Mucosa of descending colon (tissue), 3 donors: ENCODE measurements around the gene RBM26. TPM values are rescaled to one million over a fixed set of nuclear protein-coding genes. Genes with fewer than 3 reads are reported as not detected.

ENCODE experiments used
- ATAC-seq: fragments of 200-7000 bp; cut with Tn5 transposase; one replicate; pipeline ENCODE4 v1.9.1; 2020; ENCODE audit warnings: mild to moderate bottlenecking, moderate library complexity
- DNase-seq, 3 donors: peaks; one replicate each; pipeline ENCODE4 v3.0.0-alpha.2; 2020
- H3K36me3 ChIP-seq: fragments of 200-600 bp; one replicate; pipeline ENCODE4 v1.8.0; 2021; ENCODE audit warnings: low read depth, mild to moderate bottlenecking
- H3K4me1 ChIP-seq: fragments of 200-600 bp; one replicate; pipeline ENCODE4 v1.8.0; 2021; ENCODE audit warnings: low read depth, mild to moderate bottlenecking
- H3K4me3 ChIP-seq: fragments of 200-600 bp; one replicate; pipeline ENCODE4 v1.8.0; 2021; ENCODE audit warnings: mild to moderate bottlenecking
- H3K9me3 ChIP-seq: fragments of 200-600 bp; one replicate; pipeline ENCODE4 v1.8.0; 2021; ENCODE audit warnings: mild to moderate bottlenecking
- CTCF ChIP-seq: fragments of 200-600 bp; IDR thresholded peaks from one replicate; pipeline ENCODE4 v1.8.0; 2022; ENCODE audit warnings: antibody characterized with exemption, mild to moderate bottlenecking
- intact Hi-C, 2 donors: fragments of 100-400 bp; cut with DNase I in 1 of 2; cut with micrococcal nuclease in 1 of 2; formaldehyde crosslinking; loops; one replicate each; pipeline versions ENCODE4 v1.11.0 to v1.11.1; 2022; cut with DNase I, micrococcal nuclease
- total RNA-seq, 3 donors: library from RNA; stranded (reverse); fragmentation: NEBNext Ultra II Directional in 2 of 3; extraction: Animal tissue kit (Norgen Biotek cat#: 25700) in 2 of 3; gene quantifications; one replicate each; pipeline versions ENCODE4 v1.2.1 to v1.2.4, GENCODE V29; 2021 to 2023
- donor health status: DM: no; HTN: no; CAD: no; lungs with moderate emphysema.
- donor health status: DM: no; HTN: no; CAD: no.
- donor health status: DM: no; HTN: yes; CAD: no.

RBM26 gene
- total RNA-seq, 3 donors from 2014 or later: 34.0 to 42.8 (median 35.6) TPM

- no peak overlapping the region for H3K4me3 ChIP-seq
- intact Hi-C loops: no loop called here
- no peaks in the 10 kb centered on the region for H3K36me3 ChIP-seq
- ATAC-seq: no peak
- H3K9me3 ChIP-seq: no peaks in the 10 kb centered on the region
- no peak for DNase-seq
- H3K4me1 ChIP-seq: no peaks in the 10 kb centered on the region
- TF ChIP-seq CTCF: no peak
Measured at GRCh38 chr13:79307433-79307861, 98.6 kb downstream of the RBM26 start.

- no peak for TF ChIP-seq CTCF
- no peak overlapping the region for H3K4me3 ChIP-seq
- intact Hi-C loops: no loop called here
- no peaks in the 10 kb centered on the region for H3K36me3 ChIP-seq
- ATAC-seq (no peak), DNase-seq (no peak)
- no peaks in the 10 kb centered on the region for H3K4me1 ChIP-seq
- no peaks in the 10 kb centered on the region for H3K9me3 ChIP-seq
Measured at GRCh38 chr13:79306650-79307049, 99.4 kb downstream of the RBM26 start.

GRCh38 chr13:79297128-79297527, 108.9 kb downstream of the RBM26 start:
- DNase-seq (no peak), ATAC-seq (no peak)
- TF ChIP-seq CTCF: no peak
- Histone ChIP-seq H3K4me3 (no peak overlapping the region), H3K9me3 (no peaks in the 10 kb centered on the region), H3K4me1 (no peaks in the 10 kb centered on the region), H3K36me3 (no peaks in the 10 kb centered on the region)
- intact Hi-C loops: no loop called here

GRCh38 chr13:79295906-79296706, 109.9 kb downstream of the RBM26 start:
- Histone ChIP-seq H3K9me3 (no peaks in the 10 kb centered on the region), H3K4me3 (no peak overlapping the region), H3K4me1 (no peaks in the 10 kb centered on the region), H3K36me3 (no peaks in the 10 kb centered on the region)
- intact Hi-C loops: no loop called here
- ATAC-seq (peak; percentile 80), DNase-seq (no peak)
- TF ChIP-seq CTCF: no peak

GRCh38 chr13:79290595-79291244, 115.3 kb downstream of the RBM26 start:
- TF ChIP-seq CTCF: no peak
- intact Hi-C loops: no loop called here
- no peak for ATAC-seq
- H3K4me1 ChIP-seq: no peaks in the 10 kb centered on the region
- H3K36me3 ChIP-seq: no peaks in the 10 kb centered on the region
- no peaks in the 10 kb centered on the region for H3K9me3 ChIP-seq
- H3K4me3 ChIP-seq: no peak overlapping the region
- DNase-seq: no peak
